GM19467 (cell line): ENCODE data around the gene MFSD2A.
"Not testable (repeated sequence)": the region's sequence is repeated elsewhere in the genome, so short reads cannot be mapped to it uniquely, and the experiment has no call there.

Experiments used
- ATAC-seq: cut with Tn5 transposase; IDR thresholded peaks from one replicate; pipeline ENCODE4 v1.9.1; 2021; ENCODE audit warnings: mild to moderate bottlenecking, moderate library complexity; ENCODE audit not compliant: unreplicated experiment

Gene MFSD2A

DNA sequence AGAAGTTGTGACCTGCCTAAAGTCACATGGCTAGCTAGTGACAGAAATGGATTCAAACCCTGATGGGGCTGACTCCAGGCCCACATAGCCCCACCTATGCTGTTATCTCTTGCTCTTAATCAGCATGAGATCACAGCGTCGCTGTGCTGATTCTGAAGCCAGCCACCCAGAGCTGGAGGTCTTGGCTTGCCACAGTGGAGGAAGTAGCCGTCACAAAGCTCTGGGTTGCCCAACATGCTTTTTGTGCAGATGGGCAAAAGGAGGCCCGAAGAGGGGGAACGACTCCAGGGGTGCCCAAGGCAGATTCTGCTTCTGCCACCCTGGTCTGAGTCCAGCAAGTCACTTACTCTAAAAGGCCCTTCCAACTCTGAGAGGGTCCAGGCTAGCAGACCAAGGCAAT is 14.7 kb upstream of the MFSD2A start:
- no peak for ATAC-seq

DNA sequence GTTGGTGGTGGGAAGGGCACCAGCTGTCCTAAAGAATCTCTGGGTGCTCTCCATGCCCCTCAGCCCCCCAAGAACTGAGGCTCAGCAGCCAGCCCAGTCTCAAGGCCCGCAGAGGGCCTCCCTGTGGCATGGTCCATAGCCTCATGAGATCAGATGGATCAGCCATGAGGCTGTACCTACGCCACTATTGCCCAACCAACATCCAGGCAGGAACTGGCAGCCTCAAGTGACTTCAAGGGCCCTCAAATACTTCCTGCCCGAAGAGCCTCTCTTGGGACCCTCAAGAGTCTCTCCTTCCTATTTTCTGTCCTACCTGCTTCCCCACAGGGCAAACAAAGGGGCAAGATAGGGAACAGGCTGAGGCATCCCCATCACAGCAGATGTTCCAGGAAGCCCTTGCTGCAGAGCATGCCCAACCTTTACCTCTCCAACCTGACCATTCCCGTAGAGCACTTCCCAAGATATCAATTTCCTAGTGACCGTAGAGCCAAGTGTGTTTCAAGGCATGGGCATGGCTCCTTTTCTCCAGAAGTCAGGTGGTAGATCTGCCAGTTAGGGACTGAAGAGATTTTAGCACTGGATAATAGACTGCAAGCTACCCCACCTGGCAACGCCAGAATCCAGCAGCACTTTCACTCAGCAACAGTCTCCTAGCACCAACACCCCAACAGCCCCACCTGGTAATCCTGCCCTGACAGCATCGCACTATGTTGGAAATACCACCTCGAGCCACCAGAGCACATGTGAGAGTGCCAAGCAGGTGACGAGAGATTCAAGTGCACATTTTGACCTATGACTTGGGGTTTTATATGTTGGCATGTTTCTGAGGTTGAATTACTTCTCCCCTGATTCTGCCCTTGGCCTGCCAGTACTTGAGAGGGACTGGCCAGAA is 13.7 kb upstream of the MFSD2A start:
- no peak for ATAC-seq

DNA sequence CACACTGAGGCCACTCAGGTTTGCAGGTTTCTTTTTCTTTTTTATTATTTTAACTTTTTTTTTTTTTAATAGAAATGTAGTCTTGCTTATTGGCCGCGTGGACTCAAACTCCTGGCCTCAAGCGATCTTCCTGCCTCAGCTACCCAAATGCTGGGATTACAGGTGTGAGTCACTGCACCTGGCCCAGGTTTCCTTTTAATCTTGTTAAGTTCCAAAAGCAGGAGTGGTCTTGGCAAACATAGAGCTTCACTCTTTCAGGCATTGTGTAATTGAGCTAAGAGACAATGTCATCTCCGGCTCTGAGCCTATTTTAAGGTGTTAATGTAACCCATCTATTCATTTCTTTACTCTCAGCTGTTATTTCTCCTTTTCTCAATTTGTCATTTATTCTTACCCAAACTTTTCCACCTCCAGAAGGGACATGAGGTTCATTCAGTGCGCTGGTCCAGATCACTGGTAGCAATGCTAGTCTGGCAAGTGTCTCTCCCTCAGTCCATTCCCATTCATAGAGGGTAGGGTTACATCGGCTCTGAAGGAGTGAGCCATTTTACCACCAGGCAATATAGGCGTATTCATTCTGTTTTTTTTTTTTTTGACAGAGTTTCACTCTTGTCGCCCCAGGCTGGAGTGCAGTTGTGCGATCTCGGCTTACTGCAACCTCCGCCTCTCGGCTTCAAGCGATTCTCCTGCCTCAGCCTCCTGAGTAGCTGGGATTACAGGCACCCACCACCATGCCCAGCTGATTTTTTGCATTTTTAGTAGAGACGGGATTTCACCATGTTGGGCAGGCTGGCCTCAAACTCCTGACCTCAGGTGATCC is 11.3 kb upstream of the MFSD2A start:
- no peak for ATAC-seq

- no peak for ATAC-seq
Measured at GRCh38 chr1:39944410-39945112, 10.4 kb upstream of the MFSD2A start.

GRCh38 chr1:39946216-39946615 is 8.7 kb upstream of the MFSD2A start:
- ATAC-seq: no peak

DNA sequence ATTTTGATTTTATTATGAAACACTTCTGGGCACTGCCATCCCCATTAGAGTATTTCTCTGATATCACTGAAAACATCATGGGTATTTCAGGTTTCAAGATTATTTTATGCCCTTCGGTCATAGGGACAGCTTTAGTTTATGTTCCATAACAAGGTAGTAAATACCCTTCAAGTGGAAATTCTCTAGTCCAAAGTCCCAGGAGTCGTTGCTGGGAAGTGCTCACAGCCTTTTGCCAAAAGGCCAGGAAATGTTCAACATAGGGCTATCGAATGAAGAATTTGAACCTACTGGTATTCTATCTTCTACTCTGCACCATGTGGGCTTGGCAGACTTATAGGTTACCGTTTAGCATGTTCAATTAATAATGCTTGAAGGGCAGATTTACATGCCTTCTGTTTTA is 7.7 kb upstream of the MFSD2A start:
- no peak for ATAC-seq

- no peak for ATAC-seq
Measured at GRCh38 chr1:39949891-39950290, 5.1 kb upstream of the MFSD2A start.

DNA sequence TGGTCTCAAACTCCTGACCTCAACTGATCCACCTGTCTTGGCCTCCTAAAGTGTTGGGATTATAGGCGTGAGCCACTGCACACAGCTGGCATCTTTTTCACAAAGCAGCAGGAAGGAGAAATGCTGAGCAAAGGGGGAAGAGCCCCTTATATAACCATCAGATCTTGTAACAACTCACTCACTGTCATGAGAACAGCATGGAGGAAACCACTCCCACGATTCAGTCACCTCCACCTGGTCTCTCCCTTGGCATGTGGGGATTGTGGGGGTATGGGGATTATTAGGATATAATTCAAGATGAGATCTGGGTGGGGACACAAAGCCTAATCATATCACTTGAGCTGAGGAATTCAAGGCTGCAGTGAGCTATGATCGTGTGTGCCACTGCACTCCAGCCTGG is 3.0 kb upstream of the MFSD2A start:
- ATAC-seq: no peak

- ATAC-seq: no peak
Measured at GRCh38 chr1:39952359-39953110, 2.4 kb upstream of the MFSD2A start.

DNA sequence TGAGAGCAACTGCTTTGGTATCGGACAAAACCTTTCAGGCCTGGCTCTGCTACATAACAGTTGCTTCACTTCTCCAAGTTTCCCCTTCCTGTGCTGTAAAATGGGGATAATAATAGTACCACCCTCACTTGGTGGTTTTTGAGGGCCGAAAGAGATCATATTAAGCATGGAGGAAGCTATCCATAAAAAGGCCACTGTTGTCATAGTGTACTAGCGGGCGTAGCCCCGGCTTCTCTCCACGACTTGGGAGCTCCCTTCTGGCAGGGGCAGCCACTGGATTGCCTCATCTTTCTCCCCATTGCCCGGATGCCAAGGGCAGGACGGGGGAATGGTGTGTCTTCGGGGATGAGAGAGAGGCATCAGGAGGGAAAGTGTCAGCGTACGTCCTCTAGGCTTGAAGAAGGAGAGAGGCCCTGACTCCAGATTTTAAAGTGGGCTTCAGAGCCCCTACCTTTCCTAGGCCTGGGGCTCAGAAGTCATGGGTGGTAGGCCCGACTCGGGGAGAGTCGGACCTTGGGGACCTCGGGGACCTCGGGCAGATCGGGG is 548 bp upstream of the MFSD2A start:
- no peak for ATAC-seq

DNA sequence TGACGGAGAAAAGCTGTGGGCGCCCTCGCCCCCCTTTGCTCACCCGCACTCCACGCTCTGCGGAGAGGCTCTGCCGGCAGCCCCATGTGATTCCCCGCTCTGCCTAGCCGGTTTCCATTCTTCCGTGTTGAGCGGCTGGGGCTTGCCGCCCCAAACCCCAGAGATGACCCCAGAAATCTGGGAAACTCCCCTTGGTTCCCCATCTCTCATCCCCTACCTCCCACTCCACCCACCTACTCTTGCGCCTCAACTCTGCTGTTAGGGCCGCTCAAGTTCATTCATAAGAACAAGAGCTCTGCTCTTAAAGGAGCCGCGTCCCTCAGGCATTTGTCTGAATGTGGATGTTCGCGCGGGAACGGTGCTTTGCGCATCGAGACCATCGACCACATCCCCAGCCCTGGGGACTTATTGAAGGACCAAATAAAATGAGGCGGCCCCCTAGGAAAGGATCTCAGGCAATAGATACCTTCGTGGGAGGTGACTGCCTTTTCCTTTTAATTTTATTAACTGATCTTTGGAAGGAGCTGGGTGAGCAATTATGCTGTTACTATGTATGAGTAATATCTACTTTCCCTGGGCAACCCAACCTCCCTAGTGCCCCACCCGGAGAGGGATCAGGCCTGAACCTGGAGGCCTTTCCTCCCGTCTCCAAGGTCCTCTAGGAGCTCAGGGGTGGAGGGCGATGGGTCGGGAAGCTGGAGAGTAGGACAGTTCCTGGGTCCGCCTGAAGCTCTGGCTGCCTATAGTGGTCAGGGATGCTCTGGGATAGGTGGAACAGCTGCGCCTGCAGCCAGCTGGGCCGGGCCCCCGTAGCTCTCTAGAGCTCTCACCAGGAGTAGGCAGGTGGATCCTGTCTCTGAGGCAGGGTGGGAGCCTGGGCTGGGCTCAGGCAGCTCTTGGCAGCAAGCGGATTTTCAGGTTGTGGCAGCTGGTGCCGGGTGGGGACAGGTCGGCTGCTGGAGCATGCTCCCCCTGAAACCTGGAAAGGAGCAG is 898 bp downstream of the MFSD2A start:
- peak; percentile 30 for ATAC-seq

DNA sequence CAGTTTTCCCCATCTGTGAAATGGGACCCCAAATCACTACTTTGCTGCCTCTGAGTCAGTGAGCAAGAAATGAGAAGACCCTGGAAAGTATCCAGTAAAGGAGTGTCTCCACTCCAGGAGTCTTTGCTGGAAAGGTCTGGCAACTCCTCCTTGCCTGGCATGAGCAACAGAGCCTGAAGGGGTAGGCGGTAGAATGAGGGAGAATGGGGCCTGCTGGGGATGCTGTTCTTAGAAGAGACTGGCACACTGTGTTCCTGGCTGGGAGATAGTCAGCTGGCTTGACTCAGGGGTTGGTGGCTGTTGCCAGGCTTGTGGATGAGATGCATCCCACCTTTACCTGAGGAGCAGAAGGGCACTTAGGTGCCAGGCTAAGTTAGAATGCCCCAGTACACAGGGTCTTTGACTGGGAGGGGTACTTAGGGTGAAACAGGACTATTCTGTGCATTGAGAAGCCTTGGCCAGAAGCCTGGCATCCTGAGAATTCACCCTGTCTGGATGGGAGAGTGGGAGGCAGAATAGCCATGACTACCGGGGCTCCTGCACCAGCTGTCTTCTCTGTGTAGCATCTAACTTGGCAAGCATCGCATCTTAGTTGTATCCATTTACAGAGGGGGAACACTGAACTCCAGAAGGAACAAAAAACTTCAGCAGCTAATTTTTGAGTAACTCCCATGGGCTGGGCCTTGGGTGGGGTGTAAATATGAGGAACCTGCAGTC is 2.5 kb downstream of the MFSD2A start:
- ATAC-seq: no peak

DNA sequence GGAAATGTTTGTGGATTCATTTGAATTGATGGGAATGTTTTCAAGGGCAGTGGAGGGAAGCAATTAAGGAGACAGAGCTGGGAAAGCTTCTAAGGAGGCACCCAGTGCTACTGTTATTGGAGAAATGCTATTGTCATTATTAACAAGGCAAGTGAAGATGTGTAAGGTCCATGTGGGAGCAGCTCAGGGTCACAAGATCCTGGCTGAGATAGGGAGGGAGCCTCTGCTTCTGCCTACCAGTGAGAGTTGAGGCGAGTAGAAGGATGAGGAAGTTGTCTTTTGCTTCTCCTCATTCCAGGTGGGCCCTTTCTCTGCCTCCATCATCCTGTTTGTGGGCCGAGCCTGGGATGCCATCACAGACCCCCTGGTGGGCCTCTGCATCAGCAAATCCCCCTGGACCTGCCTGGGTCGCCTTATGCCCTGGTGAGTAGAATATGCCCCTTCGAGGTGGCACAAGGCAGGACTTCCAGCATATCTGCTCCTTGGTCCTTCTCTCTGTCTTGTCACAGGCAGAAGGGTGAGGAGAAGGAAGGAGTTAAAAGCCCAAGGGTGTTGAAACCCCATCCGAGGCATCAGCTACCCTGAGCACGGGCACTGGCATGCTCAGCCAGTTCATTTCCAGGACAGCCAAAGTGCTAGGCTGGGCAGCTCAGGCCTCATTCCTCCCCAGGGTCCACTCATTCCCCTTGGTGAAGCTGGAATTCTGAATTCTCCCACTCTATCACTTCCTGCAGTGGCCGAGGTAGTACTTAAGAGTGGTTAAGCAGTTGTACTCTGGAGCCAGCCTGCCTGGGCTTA is 3.7 kb downstream of the MFSD2A start:
- no peak for ATAC-seq

GRCh38 chr1:39959651-39960333 is 4.8 kb downstream of the MFSD2A start:
- no peak for ATAC-seq

DNA sequence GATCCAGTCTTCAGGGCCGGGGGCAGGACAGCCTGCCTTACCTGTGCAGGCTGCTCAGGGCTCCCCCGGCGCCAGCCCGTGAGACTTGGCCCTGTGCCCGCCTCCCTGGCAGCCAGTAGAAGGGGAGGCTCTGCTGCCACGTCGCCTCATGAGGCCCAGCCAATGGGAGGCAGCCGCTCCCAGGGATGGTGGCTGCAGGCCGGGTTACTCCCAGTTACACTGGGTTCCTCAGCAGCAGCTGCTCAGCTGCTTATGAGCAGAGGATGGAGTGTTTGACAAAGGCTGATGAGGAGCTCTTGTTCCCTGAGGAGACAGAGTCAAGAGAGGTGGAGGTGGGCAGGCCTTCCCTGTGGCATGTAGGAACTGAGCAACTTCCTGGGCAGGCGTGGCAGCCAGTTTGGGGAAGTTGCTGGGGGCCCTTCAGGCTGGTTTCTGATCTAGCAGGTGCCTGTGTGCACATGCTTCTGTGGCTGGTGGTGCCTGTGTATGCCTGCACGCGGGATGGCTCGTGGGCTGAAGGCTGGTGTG is 5.5 kb downstream of the MFSD2A start:
- ATAC-seq: peak; percentile 43

GRCh38 chr1:39962450-39962825 is 7.5 kb downstream of the MFSD2A start:
- no peak for ATAC-seq

GRCh38 chr1:39962964-39963363 is 8.0 kb downstream of the MFSD2A start:
- not testable (repeated sequence) for ATAC-seq
